GM12801 (cell line): Measurements from ENCODE around the gene GLMN.

ENCODE experiments used
- CTCF ChIP-seq: IDR thresholded peaks from one replicate; pipeline ENCODE4 v1.5.1; 2011; ENCODE audit warnings: control low read depth; ENCODE audit not compliant: insufficient read length; ENCODE audit errors: extremely low read depth

Gene GLMN

DNA sequence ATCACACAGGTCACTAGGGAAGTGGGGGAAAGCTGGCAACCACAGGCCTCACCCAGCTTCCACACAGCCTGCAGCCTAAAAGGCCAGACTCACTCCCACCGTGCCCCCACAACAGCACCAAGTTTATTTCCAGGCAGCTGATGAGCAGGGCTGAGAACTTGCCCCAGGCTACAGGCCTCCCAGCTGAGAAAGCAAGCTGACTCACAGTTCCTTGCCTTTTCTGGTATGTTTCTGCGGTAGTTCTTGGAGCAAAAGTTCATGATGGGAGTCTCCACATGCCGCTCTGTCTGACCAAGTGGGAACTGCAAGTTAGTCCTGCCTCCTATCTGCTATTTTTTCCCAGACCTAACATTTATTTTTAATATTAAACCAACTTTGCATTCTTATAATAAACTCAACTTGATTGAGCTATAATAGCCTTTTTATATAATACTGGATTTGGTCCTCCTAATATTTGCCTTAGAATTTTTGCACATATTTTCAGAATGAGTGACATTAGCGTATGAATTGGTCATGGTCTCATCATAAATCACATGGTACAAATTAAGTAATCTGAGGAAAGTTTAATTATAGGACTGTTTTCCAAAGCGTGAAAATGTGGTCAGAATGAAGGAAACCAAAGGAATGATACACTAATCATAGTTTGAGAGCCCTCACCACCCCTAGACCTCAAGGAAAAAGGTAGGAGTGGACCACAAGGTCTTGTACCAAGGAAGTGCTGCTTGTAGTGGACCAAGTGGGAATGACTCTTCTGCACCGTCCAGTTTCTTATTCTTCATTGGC lies 30.8 kb upstream of the GLMN start:
- no peak for TF ChIP-seq CTCF

GRCh38 chr1:92327794-92328193 lies 29.0 kb upstream of the GLMN start:
- TF ChIP-seq CTCF: no peak

- no peak for TF ChIP-seq CTCF
Measured at GRCh38 chr1:92326681-92327080, 27.9 kb upstream of the GLMN start.

- no peak for TF ChIP-seq CTCF
Measured at GRCh38 chr1:92324784-92325183, 26.0 kb upstream of the GLMN start.

GRCh38 chr1:92323473-92324453 lies 25.0 kb upstream of the GLMN start:
- no peak for TF ChIP-seq CTCF

DNA sequence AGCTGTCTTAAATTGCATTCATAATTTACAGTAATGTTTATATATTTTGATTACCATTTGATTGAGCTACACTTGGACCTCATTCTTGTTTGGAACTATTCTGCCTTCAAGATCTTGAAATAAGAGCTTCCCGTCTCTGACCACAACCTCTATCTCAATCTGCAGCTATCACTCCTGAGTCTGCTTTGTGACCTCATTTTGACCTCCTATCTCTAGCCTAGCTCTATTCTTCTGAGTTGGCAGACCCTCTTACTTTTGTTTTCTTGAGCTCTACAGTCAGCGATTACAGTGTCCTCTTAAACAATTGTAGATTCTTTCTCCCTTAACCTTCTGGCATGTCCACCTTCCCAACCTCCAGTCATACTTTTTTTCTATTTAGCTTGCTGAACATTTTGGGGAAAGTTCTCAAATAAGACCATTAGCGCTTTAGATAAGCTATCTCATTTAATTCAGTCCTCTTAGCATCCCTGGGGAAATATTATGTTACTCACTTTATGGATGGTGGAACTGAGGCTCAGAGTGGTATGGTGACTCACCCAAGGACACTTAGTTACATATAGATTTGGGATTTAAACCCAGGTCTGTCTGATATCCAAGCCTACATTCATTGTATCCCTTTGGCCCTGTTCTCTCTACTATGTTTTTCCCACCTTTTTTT lies 19.2 kb upstream of the GLMN start:
- no peak for TF ChIP-seq CTCF
